Measurements from ENCODE around the gene RAD51C.
"Not testable (repeated sequence)": the region's sequence is repeated elsewhere in the genome, so short reads cannot be mapped to it uniquely, and the experiment has no call there.

The RAD51C gene

DNA sequence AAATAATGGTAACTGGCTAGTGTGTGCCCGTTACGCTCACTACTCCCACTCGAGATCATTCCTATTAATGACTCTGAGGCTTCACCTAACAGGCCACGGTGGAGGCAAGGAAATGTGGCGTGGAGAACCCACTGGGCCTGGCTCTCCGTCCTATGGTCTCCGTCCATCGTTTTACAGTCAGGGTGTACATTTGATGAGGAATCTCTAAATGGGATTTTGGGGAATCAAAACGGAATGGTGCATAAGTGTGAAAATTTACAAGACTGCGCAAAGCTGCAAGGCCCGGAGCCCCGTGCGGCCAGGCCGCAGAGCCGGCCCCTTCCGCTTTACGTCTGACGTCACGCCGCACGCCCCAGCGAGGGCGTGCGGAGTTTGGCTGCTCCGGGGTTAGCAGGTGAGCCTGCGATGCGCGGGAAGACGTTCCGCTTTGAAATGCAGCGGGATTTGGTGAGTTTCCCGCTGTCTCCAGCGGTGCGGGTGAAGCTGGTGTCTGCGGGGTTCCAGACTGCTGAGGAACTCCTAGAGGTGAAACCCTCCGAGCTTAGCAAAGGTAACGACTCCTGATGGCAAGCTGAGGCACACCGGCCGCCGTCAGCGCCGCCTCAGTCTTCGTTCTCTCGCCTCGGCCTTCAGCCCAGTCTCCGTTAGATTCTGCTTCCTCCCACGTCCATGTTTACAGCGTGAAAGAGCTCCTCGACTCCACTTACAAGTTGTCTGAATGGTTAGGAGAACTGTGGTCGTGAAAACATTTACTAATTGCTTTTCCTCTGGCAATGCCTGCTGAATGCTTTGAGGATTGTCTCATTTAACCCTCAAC lies at the start of gene RAD51C:
Gene RAD51C (plus strand): TSS at position 364 of the 817 bp plus-strand sequence. CDS start 42 bp downstream, at position 406.
- DNase-seq (ENCODE audit: low read depth): no peak

DNA sequence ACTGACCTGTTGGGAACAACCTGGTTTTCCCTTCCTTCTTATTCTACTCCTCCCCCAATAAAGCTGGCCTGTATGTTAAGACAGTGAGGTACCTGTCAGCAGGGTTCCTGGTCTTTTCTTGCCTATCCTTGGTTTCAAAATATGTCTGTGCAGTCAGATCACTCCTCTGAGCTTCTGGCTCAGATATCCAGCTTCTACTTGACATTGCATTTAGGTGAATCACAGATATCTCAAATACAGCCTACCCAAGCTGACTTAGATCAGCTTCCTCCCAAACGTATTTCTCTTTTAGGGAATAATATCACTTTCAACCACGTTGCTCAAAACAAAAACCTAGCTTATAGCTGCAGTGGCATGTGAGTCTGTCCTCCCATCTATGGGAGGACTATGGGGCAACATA lies 49.3 kb upstream of the RAD51C start:
- peak; percentile 57 for DNase-seq (ENCODE audit: low read depth)

DNA sequence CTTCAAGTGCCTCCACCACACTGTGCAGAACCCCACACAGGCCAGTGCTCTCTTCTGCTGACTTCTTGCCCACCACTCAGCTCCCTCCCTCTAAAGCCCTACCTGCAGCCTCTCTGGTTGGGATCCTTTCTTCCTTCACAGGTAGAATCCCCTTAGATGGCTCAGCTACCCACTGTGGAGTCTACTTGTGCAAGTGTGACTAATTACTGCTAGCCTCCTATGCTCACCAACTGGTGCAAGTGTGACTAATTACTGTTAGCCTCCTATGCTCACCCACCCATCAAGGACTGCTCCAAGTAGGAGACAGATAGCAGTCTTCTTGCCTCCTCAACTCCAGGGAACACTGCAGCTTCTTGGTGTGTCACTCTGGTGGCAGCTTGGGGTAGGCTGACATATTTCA lies 44.2 kb upstream of the RAD51C start:
- DNase-seq (ENCODE audit: low read depth): no peak

DNA sequence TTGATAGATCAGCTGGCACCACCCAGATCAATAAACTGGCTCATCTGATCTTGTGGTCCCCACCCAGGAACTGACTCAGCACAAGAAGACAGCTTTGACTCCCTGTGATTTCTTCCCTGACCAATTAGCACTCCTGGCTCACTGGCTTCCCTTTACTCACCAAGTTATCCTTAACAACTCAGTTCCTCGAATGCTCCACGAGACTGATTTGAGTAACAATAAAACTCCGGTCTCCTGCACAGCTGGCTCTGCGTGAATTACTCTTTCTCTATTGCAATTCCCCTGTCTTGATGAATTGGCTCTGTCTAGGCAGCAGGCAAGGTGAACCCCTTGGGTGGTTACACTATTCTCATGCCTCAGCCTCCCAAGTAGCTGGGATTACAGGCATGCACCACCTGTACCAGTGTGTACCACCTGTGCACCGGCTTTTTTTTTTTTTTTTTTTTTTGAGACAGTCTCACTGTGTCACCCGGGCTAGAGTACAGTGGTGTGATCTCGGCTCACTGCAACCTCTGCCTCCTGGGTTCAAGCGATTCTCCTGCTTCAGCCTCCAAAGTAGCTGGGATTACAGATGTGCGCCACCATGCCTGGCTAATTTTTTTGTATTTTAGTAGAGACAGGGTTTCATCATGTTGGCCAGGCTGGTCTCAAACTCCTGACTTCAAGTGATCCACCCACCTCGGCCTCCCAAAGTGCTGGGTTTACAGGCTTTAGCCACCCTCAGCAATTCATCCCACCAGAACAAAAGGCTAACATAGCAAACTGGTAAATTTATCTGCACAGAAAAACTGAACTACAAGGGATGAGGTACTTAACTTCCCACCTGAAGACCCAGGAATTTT lies 34.2 kb upstream of the RAD51C start:
- DNase-seq (ENCODE audit: low read depth): not testable (repeated sequence)

DNA sequence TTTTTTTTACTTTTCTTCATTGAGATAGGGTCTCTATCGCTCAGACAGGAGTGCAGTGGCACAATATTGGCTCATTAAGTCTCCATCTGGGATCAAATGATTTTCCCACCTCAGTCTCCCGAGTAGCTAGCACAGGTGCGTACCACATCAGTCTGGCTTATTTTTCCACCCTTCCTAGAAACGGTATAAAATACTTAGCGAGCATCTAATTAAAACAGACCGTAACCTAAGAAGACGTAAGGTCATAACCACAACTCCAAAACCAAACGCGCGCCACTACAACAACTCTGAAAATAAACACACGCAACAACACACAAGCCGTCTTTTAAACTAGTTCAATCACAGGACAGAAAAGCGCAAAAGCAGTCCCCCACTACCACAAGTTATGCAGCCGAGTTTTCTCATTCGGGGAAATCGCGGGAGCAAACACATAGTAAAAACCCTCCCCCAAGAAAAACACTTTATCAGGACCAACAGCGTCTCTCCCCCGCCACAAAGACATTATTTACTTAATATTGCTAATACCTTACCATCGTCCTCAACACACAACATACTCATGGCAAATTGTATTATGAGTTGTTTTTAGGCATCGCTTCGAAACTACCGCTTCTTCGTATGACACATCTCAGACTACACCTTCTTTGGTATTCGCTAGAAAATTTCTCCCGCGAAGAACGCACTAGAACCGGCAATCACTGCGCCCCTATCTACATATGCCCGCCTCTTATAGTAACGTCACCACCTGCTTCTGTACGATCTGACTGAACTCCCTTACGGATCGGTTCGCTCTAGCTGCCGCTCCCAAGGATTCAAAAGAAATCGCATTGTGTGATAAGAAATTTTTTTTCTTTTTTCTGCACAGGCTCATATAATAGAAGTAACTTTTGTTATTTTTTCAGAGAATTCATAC lies 33.3 kb upstream of the RAD51C start:
- peak; percentile 98 for DNase-seq (ENCODE audit: low read depth)

DNA sequence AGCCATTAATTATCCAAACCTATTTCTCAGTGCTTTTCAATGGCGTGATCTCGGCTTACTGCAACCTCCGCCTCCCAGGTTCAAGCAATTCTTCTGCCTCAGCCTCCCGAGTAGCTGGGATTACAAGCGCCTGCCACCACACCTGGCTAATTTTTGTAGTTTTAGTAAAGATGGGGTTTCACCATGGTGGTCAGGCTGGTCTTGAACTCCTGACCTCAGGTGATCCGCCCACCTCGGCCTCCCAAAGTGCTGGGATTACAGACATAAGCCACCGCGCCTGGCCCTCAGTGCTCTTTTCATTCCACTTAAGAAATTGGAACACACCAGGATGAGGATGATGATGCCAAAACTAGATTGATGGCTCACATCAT lies 32.7 kb upstream of the RAD51C start:
- not testable (repeated sequence) for DNase-seq (ENCODE audit: low read depth)

- no peak for DNase-seq (ENCODE audit: low read depth)
Observed at GRCh38 chr17:58660621-58661020, 31.8 kb upstream of the RAD51C start.

DNA sequence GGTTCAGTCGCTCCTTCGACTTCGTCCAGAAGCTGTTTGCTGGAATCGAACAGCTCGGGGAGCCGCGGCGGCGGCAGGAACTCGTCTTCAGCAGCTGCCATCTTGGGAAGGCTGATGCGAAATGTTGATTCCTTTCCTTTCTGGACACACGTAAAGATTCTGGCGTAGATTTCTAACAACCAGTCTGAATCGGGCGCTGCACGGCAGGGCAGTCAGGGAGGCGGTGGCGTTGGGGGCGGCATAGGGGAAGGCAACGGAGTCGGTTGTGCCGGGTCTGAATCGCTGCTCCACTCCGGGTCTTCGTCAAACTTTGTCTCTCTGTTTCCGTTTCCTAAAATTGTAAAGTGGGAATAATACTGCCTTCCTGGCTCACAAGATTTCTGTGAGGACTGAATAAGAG lies 30.9 kb upstream of the RAD51C start:
- DNase-seq (ENCODE audit: low read depth): no peak

DNA sequence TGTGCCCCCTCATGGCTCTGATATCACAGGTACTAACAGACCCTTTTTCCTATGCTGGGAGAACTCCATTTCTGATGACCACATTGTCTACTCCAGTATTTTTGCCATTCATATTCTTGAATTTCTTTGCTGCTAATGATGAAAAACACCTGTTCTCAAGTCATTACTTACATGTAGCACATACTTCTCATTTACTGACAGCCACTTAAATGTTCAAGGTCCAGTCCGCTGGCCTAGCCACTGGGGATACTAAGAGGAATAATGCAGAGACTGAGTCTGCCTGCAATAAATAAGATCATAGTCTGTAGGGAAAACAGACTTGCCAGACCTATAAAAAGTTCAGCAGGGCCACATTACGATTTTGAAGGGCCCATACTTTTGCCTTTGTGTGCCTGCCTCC lies 28.1 kb upstream of the RAD51C start:
- DNase-seq (ENCODE audit: low read depth): no peak

- DNase-seq (ENCODE audit: low read depth): no peak
Observed at GRCh38 chr17:58665946-58666857, 26.2 kb upstream of the RAD51C start.

GRCh38 chr17:58666858-58667267 lies 25.5 kb upstream of the RAD51C start:
- DNase-seq (ENCODE audit: low read depth): no peak

- DNase-seq (ENCODE audit: low read depth): no peak
Observed at GRCh38 chr17:58667934-58668597, 24.3 kb upstream of the RAD51C start.

DNA sequence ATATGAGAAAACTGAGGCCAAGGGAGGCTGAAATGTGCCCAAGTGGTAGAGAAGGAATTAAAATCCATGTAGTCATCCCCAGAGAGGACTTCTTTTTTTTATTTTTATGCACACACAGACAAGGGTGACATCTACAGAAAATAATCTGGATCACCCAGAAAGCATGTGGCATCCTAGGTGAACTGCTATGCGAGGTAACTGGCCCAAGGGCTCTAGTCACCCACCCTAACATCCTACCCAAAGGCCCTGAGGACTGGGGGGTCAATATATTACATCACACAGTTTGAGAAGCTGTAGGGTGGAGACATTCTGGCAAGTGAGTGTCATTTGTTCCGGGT lies 23.8 kb upstream of the RAD51C start:
- no peak for DNase-seq (ENCODE audit: low read depth)

GRCh38 chr17:58669853-58670252 lies 22.5 kb upstream of the RAD51C start:
- no peak for DNase-seq (ENCODE audit: low read depth)

- no peak for DNase-seq (ENCODE audit: low read depth)
Observed at GRCh38 chr17:58671969-58672368, 20.4 kb upstream of the RAD51C start.

DNA sequence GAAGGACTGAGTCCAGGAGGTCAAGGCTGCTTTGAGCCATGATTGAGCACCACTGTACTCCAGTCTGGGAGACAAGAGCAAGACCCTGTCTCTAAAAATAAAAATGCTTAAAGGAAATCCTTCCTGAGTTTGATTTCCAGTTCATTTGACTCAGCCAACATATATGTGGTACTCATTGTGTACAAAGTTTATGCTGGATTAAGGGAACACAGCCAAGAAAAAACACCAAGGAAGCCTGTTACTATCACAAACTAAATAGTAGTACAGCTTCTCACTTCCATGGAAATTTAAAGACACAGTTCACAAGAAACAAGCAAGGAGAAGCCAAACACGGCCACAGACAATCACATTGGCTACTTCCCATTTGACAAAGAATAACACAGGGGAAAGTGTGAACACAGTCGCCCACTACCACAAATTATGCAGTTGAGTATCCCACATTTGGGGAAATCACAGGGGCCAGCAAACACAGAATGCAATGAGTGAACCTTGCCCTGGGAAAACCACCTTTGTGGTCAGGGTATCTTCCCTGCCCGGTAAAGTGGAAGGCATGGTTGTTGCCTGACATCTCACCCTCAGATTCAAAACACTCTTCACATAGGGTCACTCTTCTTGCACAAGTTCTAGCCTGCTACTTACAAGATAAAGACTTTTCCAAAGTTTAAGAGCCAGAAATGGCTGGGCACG lies 15.1 kb upstream of the RAD51C start:
- DNase-seq (ENCODE audit: low read depth): no peak

- DNase-seq (ENCODE audit: low read depth): not testable (repeated sequence)
Observed at GRCh38 chr17:58678287-58678686, 14.1 kb upstream of the RAD51C start.

GRCh38 chr17:58679263-58680037 lies 13.0 kb upstream of the RAD51C start:
- DNase-seq (ENCODE audit: low read depth): peak; percentile 58

DNA sequence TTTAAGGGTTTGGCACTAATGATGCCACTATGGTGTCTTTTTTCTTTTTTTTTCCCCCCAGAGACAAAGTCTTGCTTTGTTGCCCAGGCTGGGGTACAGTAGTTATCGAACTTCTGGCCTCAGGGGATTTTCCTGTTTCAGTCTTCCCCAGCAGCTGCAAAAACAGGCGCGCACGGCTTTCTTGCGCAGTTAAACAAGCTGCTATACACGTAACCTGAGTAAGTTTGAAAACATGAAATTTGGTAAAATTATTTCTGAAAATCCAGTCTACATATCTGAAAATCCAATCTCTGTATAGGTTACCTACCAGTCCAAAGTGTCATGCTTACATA lies 12.4 kb upstream of the RAD51C start:
- no peak for DNase-seq (ENCODE audit: low read depth)
